Uterus (tissue), 4 donors: ENCODE data around the gene SPATA21. TPM values are rescaled to one million over a fixed set of nuclear protein-coding genes. Genes with fewer than 3 reads are reported as not detected.

Experiments
- DNase-seq, 2 donors: peaks; one replicate each; pipeline ENCODE4 v3.0.0-alpha.2; 2019 to 2020
- H3K27ac ChIP-seq, 2 donors: fragments of 200-600 bp; sonication (generic); 1 replicate in 1 of 2; 2 replicates in 1 of 2; pipeline ENCODE4 v1.5.1; 2016 to 2018
- H3K27me3 ChIP-seq, 2 donors: fragments of 200-600 bp; sonication (generic); one replicate each; pipeline ENCODE4 v1.5.1; 2018 to 2019; ENCODE audit warnings: control low read depth in 1 of 2
- H3K36me3 ChIP-seq, 2 donors: fragments of 200-600 bp; sonication (generic); one replicate each; pipeline ENCODE4 v1.5.1; 2019; ENCODE audit warnings: control low read depth in 1 of 2
- H3K4me1 ChIP-seq, 2 donors: fragments of 200-600 bp; sonication (generic); one replicate each; pipeline ENCODE4 v1.5.1; 2018 to 2019; ENCODE audit warnings: control low read depth in 1 of 2
- H3K4me3 ChIP-seq, 2 donors: fragments of 200-600 bp; sonication (generic); 1 replicate in 1 of 2; 2 replicates in 1 of 2; pipeline ENCODE4 v1.5.1; 2018 to 2019; ENCODE audit warnings: mild to moderate bottlenecking in 1 of 2
- H3K9me3 ChIP-seq, 2 donors: fragments of 200-600 bp; sonication (generic); one replicate each; pipeline ENCODE4 v1.5.1; 2019; ENCODE audit warnings: control low read depth in 1 of 2
- CTCF ChIP-seq, 4 experiments: fragments of 200-600 bp in 2 of 4; fragments of 450-650 bp in 2 of 4; sonication (generic) in 2 of 4; IDR thresholded peaks; one replicate each; pipeline ENCODE4 v1.5.1; 2016 to 2019; ENCODE audit warnings: antibody characterized with exemption in 4 of 4, mild to moderate bottlenecking in 2 of 4, moderate library complexity in 1 of 4
- POLR2A ChIP-seq, 2 donors: fragments of 450-650 bp; IDR thresholded peaks; one replicate each; pipeline ENCODE4 v1.6.1; 2016; ENCODE audit warnings: antibody characterized with exemption in 2 of 2, mild to moderate bottlenecking in 1 of 2, moderate library complexity in 1 of 2
- intact Hi-C: fragments of 100-400 bp; cut with DNase I; formaldehyde crosslinking; loops from one replicate; pipeline ENCODE4 v1.15.1; 2023; ENCODE audit warnings: low total_unique reads
- total RNA-seq, 4 donors: library from RNA; depleted of rRNA in 3 of 4; stranded (reverse); fragments of >200 nt in 3 of 4; gene quantifications; one replicate each; pipeline versions ENCODE4 v1.1.0 to v1.2.4, GENCODE V29; 2014 to 2023
- donor health status: DM: yes; HTN: yes; CAD: no.

The SPATA21 gene
- total RNA-seq, 4 donors from 2014 or later: 0.27 TPM; not detected in 3

- Histone ChIP-seq H3K9me3 (no peaks in the 10 kb centered on the region), H3K4me1 (peaks cover 0 to 4% of the 10 kb centered on the region in 2 donors), H3K36me3 (no peaks in the 10 kb centered on the region), H3K4me3 (no peak overlapping the region), H3K27me3 (no peaks in the 10 kb centered on the region), H3K27ac (no peak overlapping the region)
- intact Hi-C loops: no loop called here
- DNase-seq: no peak
- TF ChIP-seq POLR2A (IDR thresholded peaks at IDR 0.05) (no peak), CTCF (IDR thresholded peaks at IDR 0.05) (no peak)
Observed at GRCh38 chr1:16446116-16446515, 8.9 kb upstream of the SPATA21 start.

DNA sequence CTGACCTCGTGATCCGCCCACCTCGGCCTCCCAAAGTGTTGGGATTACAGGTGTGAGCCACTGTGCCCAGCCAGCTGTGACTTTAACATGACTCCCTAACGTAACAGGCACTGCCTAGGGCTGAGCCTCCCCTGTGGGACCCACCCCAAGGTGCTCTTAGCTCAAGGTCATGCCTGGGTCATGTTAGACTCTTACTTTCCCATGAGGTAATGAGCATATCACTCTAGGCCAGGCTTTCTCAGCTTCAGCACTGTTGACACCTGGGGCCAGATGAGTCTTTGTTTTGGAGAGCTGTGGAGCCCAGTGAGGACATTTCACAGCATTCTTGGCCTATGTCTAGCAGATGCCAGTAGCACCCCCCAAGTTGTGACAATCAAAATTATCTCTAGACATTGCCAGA, 7.8 kb upstream of the SPATA21 start:
- no peaks in the 10 kb centered on the region for H3K9me3 ChIP-seq
- no peak for DNase-seq
- no peak for TF ChIP-seq POLR2A (IDR thresholded peaks at IDR 0.05)
- TF ChIP-seq CTCF (IDR thresholded peaks at IDR 0.05): no peak
- H3K27me3 ChIP-seq: no peaks in the 10 kb centered on the region
- intact Hi-C loops: no loop called here
- H3K4me1 ChIP-seq: peaks cover 0 to 5% of the 10 kb centered on the region in 2 donors
- H3K36me3 ChIP-seq: no peaks in the 10 kb centered on the region
- H3K27ac ChIP-seq: no peak overlapping the region
- H3K4me3 ChIP-seq: no peak overlapping the region

DNA sequence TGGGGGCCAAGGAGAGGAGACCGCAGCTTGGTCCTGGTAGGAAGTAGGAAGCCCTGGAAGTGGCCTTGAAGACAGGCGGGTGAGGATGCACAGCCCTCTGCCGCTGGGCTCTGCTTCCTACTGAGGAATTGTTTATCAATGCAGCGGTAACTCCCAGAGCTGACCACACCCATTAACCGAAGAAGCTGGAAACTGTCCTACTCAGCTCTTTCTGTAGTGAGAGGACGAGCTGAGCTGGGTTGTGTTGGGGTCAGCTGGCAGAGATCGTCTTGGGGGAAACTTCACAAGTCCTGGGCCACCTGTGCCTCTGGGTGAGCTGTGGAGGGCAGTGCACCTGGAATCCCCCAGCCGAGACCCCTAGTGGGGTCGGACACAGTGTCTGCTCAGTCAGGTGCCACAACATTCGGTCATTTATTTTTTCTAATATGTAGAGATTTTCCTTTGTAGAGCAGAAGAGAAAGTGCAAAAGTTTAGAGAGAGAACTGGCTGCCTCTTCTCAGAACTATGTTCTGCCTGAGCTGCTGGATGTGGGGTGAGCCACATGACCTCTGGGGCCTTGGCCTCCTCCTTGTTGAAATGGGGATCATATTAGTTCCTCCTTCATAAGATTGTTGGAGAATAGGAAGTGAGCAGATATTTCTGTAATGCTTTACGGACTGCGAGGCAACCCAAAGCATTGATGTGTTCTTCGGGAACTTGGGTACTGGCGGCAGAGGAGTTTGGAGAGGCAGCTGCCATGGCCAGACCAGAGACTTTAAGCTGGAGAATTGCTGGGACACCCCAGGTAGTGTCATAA, 6.9 kb upstream of the SPATA21 start:
- H3K4me3 ChIP-seq: no peak overlapping the region
- peaks cover 0 to 5% of the 10 kb centered on the region in 2 donors for H3K4me1 ChIP-seq
- intact Hi-C loops: no loop called here
- H3K27ac ChIP-seq: no peak overlapping the region
- DNase-seq: no peak
- H3K27me3 ChIP-seq: no peaks in the 10 kb centered on the region
- H3K36me3 ChIP-seq: no peaks in the 10 kb centered on the region
- no peaks in the 10 kb centered on the region for H3K9me3 ChIP-seq
- TF ChIP-seq POLR2A (IDR thresholded peaks at IDR 0.05) (no peak), CTCF (IDR thresholded peaks at IDR 0.05) (no peak)

DNA sequence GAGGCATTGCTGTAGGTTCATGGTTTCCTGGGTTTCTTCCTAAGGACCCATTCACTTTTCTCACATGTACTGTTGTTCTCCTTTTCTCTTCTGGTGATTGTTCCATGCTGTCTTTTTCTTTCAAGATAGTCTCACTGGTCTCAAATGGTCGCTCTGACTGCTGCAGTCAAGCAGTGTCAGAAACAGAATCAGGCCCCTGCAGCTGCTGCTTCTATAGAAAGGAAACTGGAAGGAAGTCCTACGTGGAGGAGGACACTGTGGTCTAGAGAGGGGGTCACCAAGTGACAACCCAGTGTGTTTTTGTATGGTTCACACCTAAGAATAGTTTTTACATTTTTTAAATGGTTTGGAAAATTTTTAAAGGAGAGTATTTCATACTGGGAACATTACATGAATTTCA, 5.7 kb upstream of the SPATA21 start:
- no peak overlapping the region for H3K27ac ChIP-seq
- no peaks in the 10 kb centered on the region for H3K27me3 ChIP-seq
- intact Hi-C loops: no loop called here
- H3K9me3 ChIP-seq: no peaks in the 10 kb centered on the region
- peaks cover 0 to 5% of the 10 kb centered on the region in 2 donors for H3K4me1 ChIP-seq
- no peaks in the 10 kb centered on the region for H3K36me3 ChIP-seq
- no peak overlapping the region for H3K4me3 ChIP-seq
- DNase-seq: no peak
- no peak for TF ChIP-seq CTCF (IDR thresholded peaks at IDR 0.05)
- no peak for TF ChIP-seq POLR2A (IDR thresholded peaks at IDR 0.05)

DNA sequence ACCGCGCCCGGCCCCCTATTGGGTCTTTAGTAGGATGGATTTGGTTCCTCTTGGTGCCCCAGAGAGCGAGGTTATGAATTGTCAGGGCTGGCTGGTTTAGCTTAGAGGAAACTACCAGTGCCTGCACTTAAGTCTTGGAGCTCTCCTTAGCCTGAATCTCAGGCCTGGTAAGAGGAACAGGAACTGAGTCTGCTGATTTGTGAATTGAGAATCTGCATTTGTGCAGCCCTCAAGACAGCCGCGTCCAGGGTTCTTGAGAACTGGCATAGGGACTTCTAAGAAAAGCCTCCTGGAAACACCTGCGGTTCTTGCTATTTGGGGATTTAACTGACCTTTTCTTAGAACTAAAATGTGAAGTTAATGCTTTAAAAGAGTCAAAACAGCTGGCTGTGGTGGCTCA, 5.0 kb upstream of the SPATA21 start:
- no peak for TF ChIP-seq CTCF (IDR thresholded peaks at IDR 0.05)
- no peak for TF ChIP-seq POLR2A (IDR thresholded peaks at IDR 0.05)
- intact Hi-C loops: no loop called here
- Histone ChIP-seq H3K4me3 (no peak overlapping the region), H3K36me3 (no peaks in the 10 kb centered on the region), H3K4me1 (peaks cover 0 to 5% of the 10 kb centered on the region in 2 donors), H3K9me3 (no peaks in the 10 kb centered on the region), H3K27ac (no peak overlapping the region), H3K27me3 (no peaks in the 10 kb centered on the region)
- no peak for DNase-seq
